IMR-90 (cell line): ENCODE results near the gene TM9SF4. TPM values are rescaled to one million over a fixed set of nuclear protein-coding genes. Genes with fewer than 3 reads are reported as not detected.

Experiments
- ATAC-seq: fragments of 200-7000 bp; cut with Tn5 transposase; 2 replicates; pipeline ENCODE4 v1.9.1; 2020; ENCODE audit warnings: low read depth, mild to moderate bottlenecking, moderate library complexity
- BruUV-seq: library from RNA; stranded (reverse); fragments of 400-500 nt; replicated peaks from 2 replicates; lab custom pipeline; 2021; lab: Mats Ljungman, UMichigan
- CTCF ChIA-PET: fragments of 300-600 bp; formaldehyde crosslinking; extraction: SDS; loops from one replicate; lab custom pipeline; 2021; ENCODE audit warnings: antibody characterized with exemption; lab: Yijun Ruan, JAX
- POLR2A ChIA-PET: fragments of 300-600 bp; sonication (Branson Sonifier 250); formaldehyde crosslinking; loops from one replicate; lab custom pipeline; 2022; ENCODE audit warnings: antibody characterized with exemption; ENCODE audit not compliant: unreplicated experiment; lab: Charles Lee
- DNase-seq: peaks from one replicate; pipeline ENCODE4 v3.0.0; 2013
- H2AFZ ChIP-seq: replicated peaks from 2 replicates; pipeline ENCODE3; 2013; ENCODE audit warnings: low read length, mild to moderate bottlenecking; ENCODE audit not compliant: poor library complexity
- H2AK5ac ChIP-seq: 2 replicates; pipeline ENCODE4 v1.6.1; 2013; ENCODE audit warnings: low read depth, low read length, inconsistent platforms
- H2AK9ac ChIP-seq: replicated peaks from 2 replicates; pipeline ENCODE3; 2013; ENCODE audit warnings: mild to moderate bottlenecking, low read depth, low read length, moderate library complexity; ENCODE audit not compliant: poor library complexity
- H2BK120ac ChIP-seq: 2 replicates; pipeline ENCODE4 v1.6.1; 2013; ENCODE audit warnings: low read depth, low read length, inconsistent platforms
- H2BK15ac ChIP-seq: 3 replicates; pipeline ENCODE4 v1.6.1; 2013; ENCODE audit warnings: low read depth, low read length, inconsistent platforms
- H2BK20ac ChIP-seq: 2 replicates; pipeline ENCODE4 v1.6.1; 2013; ENCODE audit warnings: low read depth, mild to moderate bottlenecking, inconsistent platforms, low read length, moderate library complexity
- H2BK5ac ChIP-seq: 2 replicates; pipeline ENCODE4 v1.6.1; 2013; ENCODE audit warnings: mild to moderate bottlenecking, low read depth, low read length, inconsistent platforms; ENCODE audit not compliant: poor library complexity, severe bottlenecking
- H3K14ac ChIP-seq: replicated peaks from 2 replicates; pipeline ENCODE4 v1.6.1; 2013; ENCODE audit warnings: low read depth, low read length, inconsistent platforms
- H3K18ac ChIP-seq: 2 replicates; pipeline ENCODE4 v1.6.1; 2013; ENCODE audit warnings: low read depth, low read length, control low read depth
- H3K23ac ChIP-seq: 2 replicates; pipeline ENCODE4 v1.6.1; 2013; ENCODE audit warnings: low read depth, low read length, inconsistent platforms
- H3K27ac ChIP-seq: 2 replicates; pipeline ENCODE4 v1.5.1; 2013; ENCODE audit warnings: mild to moderate bottlenecking, control low read depth, low read length; ENCODE audit not compliant: insufficient read depth
- H3K27me3 ChIP-seq: 2 replicates; pipeline ENCODE4 v1.6.1; 2013; ENCODE audit warnings: low read length; ENCODE audit not compliant: control insufficient read depth, insufficient read depth
- H3K36me3 ChIP-seq: 2 replicates; pipeline ENCODE4 v1.6.1; 2013; ENCODE audit warnings: low read length, mixed read lengths; ENCODE audit not compliant: control insufficient read depth, insufficient read depth
- H3K4ac ChIP-seq: 2 replicates; pipeline ENCODE4 v1.6.1; 2013; ENCODE audit warnings: low read depth, low read length, inconsistent platforms
- H3K4me1 ChIP-seq: 2 replicates; pipeline ENCODE4 v1.6.1; 2013; ENCODE audit warnings: low read length, mixed read lengths; ENCODE audit not compliant: control insufficient read depth, insufficient read depth
- H3K4me2 ChIP-seq: 2 replicates; pipeline ENCODE4 v1.6.1; 2013; ENCODE audit warnings: low read depth, mild to moderate bottlenecking, control low read depth, low read length, moderate library complexity
- H3K4me3 ChIP-seq: 2 replicates; pipeline ENCODE4 v1.5.1; 2013; ENCODE audit warnings: low read depth, mild to moderate bottlenecking, control low read depth, low read length, moderate library complexity; ENCODE audit not compliant: insufficient read depth
- H3K56ac ChIP-seq: 2 replicates; pipeline ENCODE4 v1.6.1; 2013; ENCODE audit warnings: low read length, inconsistent platforms; ENCODE audit not compliant: insufficient read depth; ENCODE audit errors: extremely low read depth
- H3K79me1 ChIP-seq, 2 experiments: 2 replicates each; pipeline ENCODE4 v1.6.1; 2013; ENCODE audit warnings: low read length in 2 of 2, inconsistent platforms in 1 of 2, low read depth in 1 of 2
- H3K9ac ChIP-seq: 2 replicates; pipeline ENCODE4 v1.6.1; 2013; ENCODE audit warnings: low read depth, low read length, control low read depth
- H3K9me1 ChIP-seq: 2 replicates; pipeline ENCODE4 v1.6.1; 2013; ENCODE audit warnings: low read length, inconsistent platforms; ENCODE audit not compliant: insufficient read depth
- H3K9me3 ChIP-seq: 2 replicates; pipeline ENCODE4 v1.6.1; 2013; ENCODE audit warnings: low read length; ENCODE audit not compliant: control insufficient read depth, insufficient read depth
- H4K20me1 ChIP-seq: 2 replicates; pipeline ENCODE4 v1.6.1; 2013; ENCODE audit warnings: low read length, inconsistent platforms; ENCODE audit not compliant: insufficient read depth
- H4K5ac ChIP-seq: 2 replicates; pipeline ENCODE4 v1.6.1; 2013; ENCODE audit warnings: mild to moderate bottlenecking, low read depth, low read length, control low read depth
- H4K8ac ChIP-seq, 2 experiments: 2 replicates each; pipeline ENCODE4 v1.6.1; 2013; ENCODE audit warnings: low read depth in 2 of 2, low read length in 2 of 2, control low read depth in 1 of 2, inconsistent platforms in 1 of 2
- H4K91ac ChIP-seq: 2 replicates; pipeline ENCODE4 v1.6.1; 2013; ENCODE audit warnings: low read depth, low read length, inconsistent platforms; ENCODE audit not compliant: insufficient read depth
- BHLHE40 ChIP-seq: fragments of 150-350 bp; IDR thresholded peaks from 2 replicates; pipeline ENCODE4 v1.6.1; 2016; ENCODE audit warnings: mild to moderate bottlenecking, low read depth, low read length
- CEBPB ChIP-seq: IDR thresholded peaks from 2 replicates; pipeline ENCODE4 v1.6.1; 2012; ENCODE audit warnings: low read depth, low read length, improper control_type of control experiment
- CHD1 ChIP-seq: IDR thresholded peaks from 2 replicates; pipeline ENCODE4 v1.6.1; 2012; ENCODE audit warnings: low read depth, low read length, improper control_type of control experiment
- FOS ChIP-seq: fragments of 150-350 bp; IDR thresholded peaks from 2 replicates; pipeline ENCODE4 v1.6.1; 2016; ENCODE audit warnings: low read depth, low read length
- MAFK ChIP-seq: IDR thresholded peaks from 2 replicates; pipeline ENCODE4 v1.6.1; 2012; ENCODE audit warnings: low read depth, low read length, improper control_type of control experiment
- MAZ ChIP-seq: IDR thresholded peaks from 2 replicates; pipeline ENCODE4 v1.6.1; 2012; ENCODE audit warnings: low read depth, mild to moderate bottlenecking, low read length, improper control_type of control experiment, moderate library complexity, borderline replicate concordance
- MXI1 ChIP-seq: IDR thresholded peaks from 2 replicates; pipeline ENCODE4 v1.6.1; 2012; ENCODE audit warnings: low read depth, mild to moderate bottlenecking, low read length, moderate library complexity, borderline replicate concordance
- NFE2L2 ChIP-seq: fragments of 150-350 bp; IDR thresholded peaks from 2 replicates; pipeline ENCODE4 v1.6.1; 2016; ENCODE audit warnings: low read depth, mild to moderate bottlenecking, low read length
- POLR2A ChIP-seq: IDR thresholded peaks from 2 replicates; pipeline ENCODE4 v1.6.1; 2012; ENCODE audit warnings: mild to moderate bottlenecking, low read depth, low read length
- RAD21 ChIP-seq: IDR thresholded peaks from 2 replicates; pipeline ENCODE4 v1.6.1; 2012; ENCODE audit warnings: low read length, improper control_type of control experiment
- RCOR1 ChIP-seq: IDR thresholded peaks from 2 replicates; pipeline ENCODE4 v1.6.1; 2012; ENCODE audit warnings: mild to moderate bottlenecking, low read length, improper control_type of control experiment; ENCODE audit not compliant: insufficient replicate concordance
- RFX5 ChIP-seq: IDR thresholded peaks from 2 replicates; pipeline ENCODE4 v1.8.0; 2012; ENCODE audit warnings: low read depth, mild to moderate bottlenecking, low read length, moderate library complexity
- SMC3 ChIP-seq: fragments of 150-350 bp; IDR thresholded peaks from 2 replicates; pipeline ENCODE4 v1.6.1; 2016; ENCODE audit warnings: low read depth, mild to moderate bottlenecking, antibody characterized with exemption, low read length, moderate library complexity
- WGBS, 2 experiments: methylation state at CpG; one replicate each; pipeline versions ENCODE4 v1.1.5 to v1.1.7; 2013; ENCODE audit warnings: missing lambda C conversion rate in 2 of 2; ENCODE audit not compliant: insufficient read length in 1 of 2; ENCODE audit errors: extremely low coverage in 2 of 2; 5-methylcytosine and 5-hydroxymethylcytosine counted together
- dilution Hi-C: fragments of 300-500 bp; cut with HindIII; formaldehyde crosslinking; loops from one replicate; pipeline ENCODE4 v1.14.3; 2018; ENCODE audit warnings: low sequenced_read_pairs; ENCODE audit not compliant: unreplicated experiment
- in situ Hi-C: fragments of 300-500 bp; cut with MboI; formaldehyde crosslinking; loops from 3 replicates; pipeline ENCODE4 v1.14.3; 2019; ENCODE audit warnings: low sequenced_read_pairs, inconsistent platforms, mixed read lengths
- intact Hi-C: fragments of 100-400 bp; cut with micrococcal nuclease; formaldehyde crosslinking; loops from 2 replicates; pipeline ENCODE4 v1.10.0; 2022
- polyA plus RNA-seq, 3 experiments: library from polyadenylated mRNA; depleted of rRNA; stranded (reverse); fragments of >200 nt; gene quantifications; 2 replicates each; pipeline ENCODE4 v1.2.3, GENCODE V29; 2012; ENCODE audit warnings: low replicate concordance in 1 of 3
- total RNA-seq: library from RNA; depleted of rRNA; stranded (reverse); fragments of >200 nt; gene quantifications from 2 replicates; pipeline ENCODE4 v1.2.3, GENCODE V29; 2012
- TF ChIP-seq, protein P1 (sequence below): fragments of 150-350 bp; IDR thresholded peaks from 2 replicates; pipeline ENCODE4 v1.6.1; 2017; ENCODE audit warnings: mild to moderate bottlenecking, antibody characterized with exemption, low read length, low read depth
- TF ChIP-seq, protein P2 (sequence below): fragments of 150-350 bp; IDR thresholded peaks from 2 replicates; pipeline ENCODE4 v1.6.1; 2016; ENCODE audit warnings: low read depth, mild to moderate bottlenecking, low read length, moderate library complexity, borderline replicate concordance
- TF ChIP-seq, protein P3 (sequence below): conservative IDR thresholded peaks from 2 replicates; pipeline ENCODE4 v1.5.1; 2012; ENCODE audit warnings: mild to moderate bottlenecking, low read depth, low read length, improper control_type of control experiment

The TM9SF4 gene
- total and polyA plus RNA-seq, 2 of the 4 experiments (the other 2 are of a cell fraction), result 35.3 to 59.1 TPM

DNA sequence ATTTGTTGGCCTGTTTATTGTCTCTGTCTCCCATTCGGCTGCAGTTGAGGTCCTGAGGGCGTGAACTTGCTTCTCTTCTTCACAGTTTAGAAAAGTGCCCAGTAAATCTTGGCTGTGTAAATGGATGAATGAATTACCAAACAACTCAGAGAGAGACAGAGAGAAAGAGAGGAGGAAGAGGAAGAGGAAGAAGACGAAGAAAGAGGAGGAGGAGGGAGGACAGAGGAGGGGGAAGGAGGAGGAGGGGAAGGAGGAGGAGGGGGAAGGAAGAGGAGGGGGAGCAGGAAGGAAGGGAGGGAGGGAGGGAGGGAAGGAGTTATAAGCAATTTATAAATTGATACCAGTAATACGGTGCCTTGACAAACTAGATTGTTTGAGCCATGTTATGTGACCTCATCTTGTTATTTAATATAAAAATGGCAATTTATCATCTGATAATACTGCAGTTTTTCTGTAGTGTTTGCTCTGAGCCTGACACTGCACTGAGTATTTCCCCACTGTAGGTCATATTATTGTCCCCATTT is 38.8 kb upstream of the TM9SF4 start:
- no peak overlapping the region for H2AFZ ChIP-seq
- H3K36me3 ChIP-seq, result no peaks in the 10 kb centered on the region
- H2AK9ac ChIP-seq, result no peak overlapping the region
- no peak for ATAC-seq
- H3K4me2 ChIP-seq, result no peak overlapping the region
- peak overlapping the region; percentile 72 for H2BK120ac ChIP-seq
- H4K91ac ChIP-seq, result peak overlapping the region; percentile 9; the same call in 1 of the 2 replicates
- peak overlapping the region; percentile 59; the same call in 1 of the 2 replicates for H3K4ac ChIP-seq
- in situ Hi-C loops, result no loop called here
- TF ChIP-seq POLR2A (no peak), RAD21 (no peak), RCOR1 (no peak), BHLHE40 (no peak), CEBPB (no peak), RFX5 (no peak), SMC3 (no peak), MAZ (no peak), CHD1 (no peak), NFE2L2 (no peak), MXI1 (no peak), FOS (no peak), MAFK (no peak)
- TF ChIP-seq, protein P1, sequence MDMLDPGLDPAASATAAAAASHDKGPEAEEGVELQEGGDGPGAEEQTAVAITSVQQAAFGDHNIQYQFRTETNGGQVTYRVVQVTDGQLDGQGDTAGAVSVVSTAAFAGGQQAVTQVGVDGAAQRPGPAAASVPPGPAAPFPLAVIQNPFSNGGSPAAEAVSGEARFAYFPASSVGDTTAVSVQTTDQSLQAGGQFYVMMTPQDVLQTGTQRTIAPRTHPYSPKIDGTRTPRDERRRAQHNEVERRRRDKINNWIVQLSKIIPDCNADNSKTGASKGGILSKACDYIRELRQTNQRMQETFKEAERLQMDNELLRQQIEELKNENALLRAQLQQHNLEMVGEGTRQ, result no peak
- TF ChIP-seq, protein P2, sequence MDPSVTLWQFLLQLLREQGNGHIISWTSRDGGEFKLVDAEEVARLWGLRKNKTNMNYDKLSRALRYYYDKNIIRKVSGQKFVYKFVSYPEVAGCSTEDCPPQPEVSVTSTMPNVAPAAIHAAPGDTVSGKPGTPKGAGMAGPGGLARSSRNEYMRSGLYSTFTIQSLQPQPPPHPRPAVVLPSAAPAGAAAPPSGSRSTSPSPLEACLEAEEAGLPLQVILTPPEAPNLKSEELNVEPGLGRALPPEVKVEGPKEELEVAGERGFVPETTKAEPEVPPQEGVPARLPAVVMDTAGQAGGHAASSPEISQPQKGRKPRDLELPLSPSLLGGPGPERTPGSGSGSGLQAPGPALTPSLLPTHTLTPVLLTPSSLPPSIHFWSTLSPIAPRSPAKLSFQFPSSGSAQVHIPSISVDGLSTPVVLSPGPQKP, result no peak
- TF ChIP-seq, protein P3, sequence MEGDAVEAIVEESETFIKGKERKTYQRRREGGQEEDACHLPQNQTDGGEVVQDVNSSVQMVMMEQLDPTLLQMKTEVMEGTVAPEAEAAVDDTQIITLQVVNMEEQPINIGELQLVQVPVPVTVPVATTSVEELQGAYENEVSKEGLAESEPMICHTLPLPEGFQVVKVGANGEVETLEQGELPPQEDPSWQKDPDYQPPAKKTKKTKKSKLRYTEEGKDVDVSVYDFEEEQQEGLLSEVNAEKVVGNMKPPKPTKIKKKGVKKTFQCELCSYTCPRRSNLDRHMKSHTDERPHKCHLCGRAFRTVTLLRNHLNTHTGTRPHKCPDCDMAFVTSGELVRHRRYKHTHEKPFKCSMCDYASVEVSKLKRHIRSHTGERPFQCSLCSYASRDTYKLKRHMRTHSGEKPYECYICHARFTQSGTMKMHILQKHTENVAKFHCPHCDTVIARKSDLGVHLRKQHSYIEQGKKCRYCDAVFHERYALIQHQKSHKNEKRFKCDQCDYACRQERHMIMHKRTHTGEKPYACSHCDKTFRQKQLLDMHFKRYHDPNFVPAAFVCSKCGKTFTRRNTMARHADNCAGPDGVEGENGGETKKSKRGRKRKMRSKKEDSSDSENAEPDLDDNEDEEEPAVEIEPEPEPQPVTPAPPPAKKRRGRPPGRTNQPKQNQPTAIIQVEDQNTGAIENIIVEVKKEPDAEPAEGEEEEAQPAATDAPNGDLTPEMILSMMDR, result no peak
- H4K5ac ChIP-seq, result no peak overlapping the region
- peaks cover 18% of the 10 kb centered on the region for H3K27me3 ChIP-seq
- H4K8ac ChIP-seq, result no peak overlapping the region
- H4K20me1 ChIP-seq, result peaks cover 9% of the 10 kb centered on the region; the same call in 1 of the 2 replicates
- H3K9me3 ChIP-seq, result no peaks in the 10 kb centered on the region
- 0 out of 2 replicates have a peak overlapping the region, but pooled peaks have one; percentile 41 for H3K14ac ChIP-seq
- ChIA-PET CTCF (no interaction called here), POLR2A (no interaction called here)
- no peaks in the 10 kb centered on the region for H3K79me1 ChIP-seq
- H2AK5ac ChIP-seq, result peak overlapping the region; percentile 27; the same call in 1 of the 2 replicates
- BruUV-seq, result no TSS peak
- DNase-seq, result no peak
- H3K18ac ChIP-seq, result no peak overlapping the region
- H3K56ac ChIP-seq, result no peak overlapping the region
- 50% methylated on average over 1 of the region's 4 CpGs; no CpG with 5 or more reads in 1 of the 2 experiments for WGBS, 2 experiments
- no peak overlapping the region for H3K4me3 ChIP-seq
- H3K9ac ChIP-seq, result no peak overlapping the region
- H3K23ac ChIP-seq, result peak overlapping the region; percentile 27; the same call in 1 of the 2 replicates
- H2BK15ac ChIP-seq, result 0 out of 3 replicates have a peak overlapping the region, but pooled peaks have one; percentile 18
- H2BK5ac ChIP-seq, result no peak overlapping the region
- no peak overlapping the region for H3K27ac ChIP-seq
- intact Hi-C loops, result no loop called here
- H3K9me1 ChIP-seq, result peaks cover 15% of the 10 kb centered on the region
- peaks cover 10% of the 10 kb centered on the region for H3K4me1 ChIP-seq
- peak overlapping the region; percentile 82; the same call in 1 of the 2 replicates for H2BK20ac ChIP-seq
- dilution Hi-C loops, result no loop called here
